ENCODE measurements around the gene LUC7L2.
"Not testable (repeated sequence)": the region's sequence is repeated elsewhere in the genome, so short reads cannot be mapped to it uniquely, and the experiment has no call there.

Gene LUC7L2

DNA sequence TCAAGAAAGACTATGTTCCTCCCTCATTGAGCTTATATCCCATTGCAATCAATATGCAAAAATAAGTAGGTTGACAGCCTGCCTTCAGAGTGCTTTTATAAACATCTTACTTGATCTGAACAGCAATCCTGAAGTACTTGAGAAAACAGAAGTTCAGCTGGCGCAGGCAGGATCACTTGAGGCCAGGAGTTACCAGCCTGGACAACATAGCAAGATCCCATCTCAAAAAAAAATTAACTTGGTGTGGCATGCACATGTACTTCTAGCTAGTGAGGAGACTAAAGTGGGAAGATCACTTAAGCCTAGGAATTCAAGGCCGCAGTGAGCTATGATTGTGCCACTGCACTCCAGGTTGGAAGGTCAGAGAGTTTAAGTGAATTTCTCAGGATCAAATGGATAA, 30.1 kb downstream of the LUC7L2 start:
- no peak for DNase-seq
- intact Hi-C loops (cut with DNase I) = no loop called here

DNA sequence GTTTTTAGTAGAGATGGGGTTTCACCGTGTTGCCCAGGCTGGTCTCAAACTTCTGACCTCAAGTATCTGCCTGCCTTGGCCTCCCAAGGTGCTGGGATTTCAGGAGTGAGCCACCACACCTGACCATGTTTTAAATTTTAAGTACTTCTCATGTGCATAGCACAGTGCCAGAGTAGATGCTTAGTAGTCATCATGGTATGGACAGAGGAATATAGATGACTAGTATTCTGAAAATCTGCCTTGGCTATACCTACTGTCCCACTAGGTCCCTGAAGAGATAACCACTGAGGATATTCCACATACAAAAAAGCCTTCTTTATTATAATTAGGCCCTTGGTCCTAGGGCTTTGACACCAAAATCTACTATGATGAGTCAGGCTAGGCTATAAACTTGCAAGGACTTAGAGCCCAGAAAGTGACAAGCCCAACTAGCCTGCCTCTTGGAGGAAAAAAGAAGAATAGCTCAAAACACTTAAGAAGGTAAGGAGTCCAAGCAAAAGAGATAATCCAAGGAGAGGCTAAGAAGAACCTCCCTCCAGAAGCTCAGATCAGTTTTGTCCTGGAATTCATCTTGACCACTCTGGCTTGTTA, 34.0 kb downstream of the LUC7L2 start:
- no peak for DNase-seq
- intact Hi-C loops (cut with DNase I) = no loop called here

- intact Hi-C loops (cut with DNase I) = no loop called here
These were observed 34.8 kb downstream of the LUC7L2 start for GRCh38 chr7:139394540-139394939.

GRCh38 chr7:139396323-139396951, 36.7 kb downstream of the LUC7L2 start:
- intact Hi-C loops (cut with DNase I) = no loop called here
- no peak for DNase-seq

More at GRCh38 chr7:139394540-139394939, 34.8 kb downstream of the LUC7L2 start:
- no peak for DNase-seq

DNA sequence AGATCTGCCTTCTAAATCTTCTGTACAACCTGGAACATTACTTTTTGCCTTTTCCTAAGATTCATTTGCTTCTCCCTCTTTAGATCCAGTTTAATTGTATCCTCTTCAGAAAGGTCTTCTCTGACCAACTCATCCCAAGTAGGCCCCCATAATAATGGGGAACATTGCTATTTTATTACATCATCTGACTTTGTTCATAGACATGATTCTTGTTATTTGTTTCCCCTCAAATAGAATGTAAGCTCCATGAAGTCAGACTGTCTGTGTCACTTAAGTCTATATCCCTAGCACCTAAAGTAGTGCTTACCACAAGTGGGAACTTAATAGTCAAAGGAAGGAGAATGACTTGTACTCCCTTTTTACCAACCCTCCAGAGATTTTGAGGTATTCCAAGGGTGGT, 37.5 kb downstream of the LUC7L2 start:
- intact Hi-C loops (cut with DNase I) = no loop called here
- no peak for DNase-seq

- no peak for DNase-seq
- intact Hi-C loops (cut with DNase I) = no loop called here
These were observed 43.9 kb downstream of the LUC7L2 start for GRCh38 chr7:139403601-139404000.

DNA sequence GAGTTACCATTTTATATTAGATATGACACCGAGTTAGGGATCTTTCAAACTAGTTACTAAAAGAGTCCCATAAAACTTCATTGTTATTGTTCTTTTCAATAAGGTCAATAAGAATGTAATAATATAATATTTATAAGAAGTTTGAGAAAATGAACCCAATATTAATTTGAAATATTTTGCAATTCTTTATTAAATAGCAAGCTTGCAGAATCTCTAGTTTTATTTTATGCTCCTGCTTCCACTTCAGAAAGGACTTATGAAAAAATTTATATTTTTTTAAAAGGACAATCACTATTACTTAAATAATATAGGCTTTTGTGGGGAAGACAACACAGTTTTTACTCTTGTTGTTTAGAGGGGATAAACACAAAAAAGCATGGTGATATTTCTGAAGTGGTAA, 47.9 kb downstream of the LUC7L2 start:
- intact Hi-C loops (cut with DNase I) = no loop called here
- DNase-seq = no peak

- intact Hi-C loops (cut with DNase I) = loop anchor here (5.0 kb wide), 1 partner anchor 53 kb away; no protein-coding TSS in a partner anchor
- DNase-seq = not testable (repeated sequence)
These were observed 55.2 kb downstream of the LUC7L2 start for GRCh38 chr7:139414743-139415402.

GRCh38 chr7:139416405-139416804, 56.7 kb downstream of the LUC7L2 start:
- DNase-seq = no peak
- intact Hi-C loops (cut with DNase I) = loop anchor here (5.0 kb wide), 1 partner anchor 54 kb away; no protein-coding TSS in a partner anchor

- intact Hi-C loops (cut with DNase I) = loop anchor here (5.0 kb wide), 1 partner anchor 55 kb away; no protein-coding TSS in a partner anchor
- DNase-seq = no peak
These were observed 57.8 kb downstream of the LUC7L2 start for GRCh38 chr7:139417478-139417877.

- intact Hi-C loops (cut with DNase I) = no loop called here
- DNase-seq = no peak
These were observed 61.4 kb downstream of the LUC7L2 start for GRCh38 chr7:139421123-139421522.

DNA sequence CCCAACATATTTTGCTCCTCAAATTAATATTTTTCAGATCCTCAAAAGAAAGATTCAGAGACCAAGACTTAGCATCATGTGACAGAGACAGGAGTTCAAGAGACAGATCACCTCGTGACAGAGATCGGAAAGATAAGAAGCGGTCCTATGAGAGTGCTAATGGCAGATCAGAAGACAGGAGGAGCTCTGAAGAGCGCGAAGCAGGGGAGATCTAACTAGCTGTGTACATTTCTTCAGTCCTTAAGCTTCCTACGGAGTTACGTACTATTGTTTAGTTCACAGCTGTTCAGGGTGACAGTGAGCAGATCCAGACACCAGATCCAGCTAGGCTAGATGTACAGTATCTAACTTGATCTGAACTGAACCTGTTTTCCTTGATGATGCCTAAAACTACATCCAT, 62.4 kb downstream of the LUC7L2 start:
- intact Hi-C loops (cut with DNase I) = no loop called here

DNA sequence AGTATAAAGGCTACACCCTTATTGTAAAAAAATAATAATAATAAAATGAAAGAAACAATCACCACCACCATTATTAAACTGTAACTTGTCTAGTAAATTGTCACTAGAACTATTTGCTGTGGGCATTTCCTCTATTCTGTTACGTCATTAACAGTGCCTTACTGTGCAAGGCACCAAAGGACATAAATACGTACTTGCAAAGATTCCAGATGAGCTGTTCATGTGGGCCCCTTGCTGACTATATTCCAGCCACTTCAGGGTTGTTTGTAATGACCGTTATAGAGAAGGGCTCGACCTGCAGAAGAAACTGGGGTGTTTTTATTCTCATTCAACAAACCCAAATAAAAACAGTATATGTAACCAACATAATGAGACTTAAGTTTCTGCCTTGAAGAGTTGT, 63.4 kb downstream of the LUC7L2 start:
- DNase-seq = peak in 1 of 10 donors; percentile 19
- intact Hi-C loops (cut with DNase I) = no loop called here

More for the DNA sequence above, 62.4 kb downstream of the LUC7L2 start:
- DNase-seq = peak in 1 of 10 donors; percentile 13

GRCh38 chr7:139424004-139424403, 64.3 kb downstream of the LUC7L2 start:
- DNase-seq = peak in 1 of 10 donors; percentile 64
- intact Hi-C loops (cut with DNase I) = no loop called here

- DNase-seq = peak in 1 of 10 donors; percentile 28
- intact Hi-C loops (cut with DNase I) = not testable (repeated sequence)
These were observed 66.0 kb downstream of the LUC7L2 start for GRCh38 chr7:139425701-139426100.

GRCh38 chr7:139426258-139427028, 66.7 kb downstream of the LUC7L2 start:
- peak in 2 of 10 donors; percentile 26 to 81 for DNase-seq
- intact Hi-C loops (cut with DNase I) = no loop called here

DNA sequence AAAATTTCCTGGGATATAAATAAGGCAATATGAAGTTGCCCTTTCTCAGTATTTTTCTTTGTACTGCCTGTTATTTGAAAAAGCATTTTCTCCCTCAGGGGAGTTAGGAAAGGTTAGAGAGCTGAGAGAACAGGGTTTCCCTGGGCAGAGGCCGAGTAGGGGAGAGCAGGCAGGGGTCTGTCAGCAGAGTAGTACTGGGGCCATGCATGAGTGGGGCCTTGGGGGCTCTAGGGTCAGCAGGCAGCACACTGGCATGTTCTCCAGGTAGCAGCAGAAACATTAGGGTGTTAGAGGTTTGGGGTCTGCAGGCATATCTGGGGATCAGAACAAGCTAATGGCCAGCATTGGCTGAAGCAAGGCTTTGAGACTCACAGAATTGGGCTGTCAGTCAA, 67.3 kb downstream of the LUC7L2 start:
- intact Hi-C loops (cut with DNase I) = no loop called here
- peak in 1 of 10 donors; percentile 42 for DNase-seq

GRCh38 chr7:139427788-139428187, 68.1 kb downstream of the LUC7L2 start:
- DNase-seq = no peak
- intact Hi-C loops (cut with DNase I) = no loop called here

GRCh38 chr7:139429735-139430134, 70.0 kb downstream of the LUC7L2 start:
- intact Hi-C loops (cut with DNase I) = not testable (repeated sequence)
- DNase-seq = peak in 1 of 10 donors; percentile 80

DNA sequence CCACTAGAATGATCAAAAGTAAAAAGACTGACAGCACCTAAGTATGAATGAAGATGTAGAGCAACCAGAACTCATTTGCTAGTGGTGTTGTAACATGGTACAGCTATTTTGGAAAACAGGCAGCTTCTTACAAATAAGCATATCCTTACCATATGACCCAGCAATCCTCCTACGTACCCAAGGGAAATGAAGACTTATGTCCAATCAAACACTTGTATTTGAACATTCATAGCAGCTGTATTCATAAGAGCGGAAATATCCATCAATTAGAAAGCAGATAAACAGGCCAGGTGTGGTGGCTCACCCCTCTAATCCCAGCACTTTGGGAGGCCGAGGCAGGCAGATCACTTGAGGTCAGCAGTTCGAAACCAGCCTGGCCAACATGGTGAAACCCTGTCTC, 70.7 kb downstream of the LUC7L2 start:
- no peak for DNase-seq
- intact Hi-C loops (cut with DNase I) = no loop called here

- intact Hi-C loops (cut with DNase I) = no loop called here
- no peak for DNase-seq
These were observed 71.3 kb downstream of the LUC7L2 start for GRCh38 chr7:139431010-139431409.

Measured in posterior cingulate gyrus (tissue), 11 donors.